Measurements from ENCODE around the gene P2RY13. TPM values are rescaled to one million over a fixed set of nuclear protein-coding genes. Genes with fewer than 3 reads are reported as not detected.

Gene P2RY13
- total RNA-seq, 2 donors from 2014 or later = under 0.01 to 0.33 TPM

DNA sequence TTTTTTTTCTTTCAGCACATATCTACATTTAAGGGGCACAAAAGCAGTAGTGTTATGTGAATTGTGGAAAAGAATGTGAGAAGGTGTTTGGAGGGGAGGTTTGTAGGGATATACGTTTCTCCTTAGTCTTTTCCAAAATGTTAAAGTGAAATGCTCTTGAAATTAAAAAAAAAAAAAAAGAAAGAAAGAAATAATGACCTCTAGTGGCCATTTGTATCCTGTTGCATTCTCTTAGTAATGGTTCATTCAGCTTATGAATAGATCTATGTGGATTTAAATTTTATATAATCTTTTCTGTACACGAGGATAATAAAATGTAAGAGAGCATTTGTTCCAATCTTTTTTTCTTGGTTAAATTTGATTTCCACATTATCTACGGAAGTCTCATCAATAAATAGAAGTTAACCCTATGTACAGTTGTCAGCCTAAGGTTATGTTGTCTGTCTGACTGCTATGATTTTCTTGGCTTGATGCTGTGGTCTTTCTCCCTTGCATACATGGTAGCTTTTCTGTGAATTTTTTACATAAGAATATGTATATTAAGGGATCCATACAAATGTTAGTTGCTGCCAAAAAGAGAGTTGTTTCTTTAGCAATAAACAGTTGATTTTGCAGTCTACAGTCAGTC is 1.7 kb downstream of the P2RY13 start:
- H3K36me3 ChIP-seq (replicated peaks in 1 of 2; ENCODE audit: insufficient read depth in 1 of 2, low read depth in 2 of 2) = no peaks in the 10 kb centered on the region
- TF ChIP-seq POLR2A (IDR thresholded peaks at IDR 0.05) = no peak
- TF ChIP-seq, protein P1, sequence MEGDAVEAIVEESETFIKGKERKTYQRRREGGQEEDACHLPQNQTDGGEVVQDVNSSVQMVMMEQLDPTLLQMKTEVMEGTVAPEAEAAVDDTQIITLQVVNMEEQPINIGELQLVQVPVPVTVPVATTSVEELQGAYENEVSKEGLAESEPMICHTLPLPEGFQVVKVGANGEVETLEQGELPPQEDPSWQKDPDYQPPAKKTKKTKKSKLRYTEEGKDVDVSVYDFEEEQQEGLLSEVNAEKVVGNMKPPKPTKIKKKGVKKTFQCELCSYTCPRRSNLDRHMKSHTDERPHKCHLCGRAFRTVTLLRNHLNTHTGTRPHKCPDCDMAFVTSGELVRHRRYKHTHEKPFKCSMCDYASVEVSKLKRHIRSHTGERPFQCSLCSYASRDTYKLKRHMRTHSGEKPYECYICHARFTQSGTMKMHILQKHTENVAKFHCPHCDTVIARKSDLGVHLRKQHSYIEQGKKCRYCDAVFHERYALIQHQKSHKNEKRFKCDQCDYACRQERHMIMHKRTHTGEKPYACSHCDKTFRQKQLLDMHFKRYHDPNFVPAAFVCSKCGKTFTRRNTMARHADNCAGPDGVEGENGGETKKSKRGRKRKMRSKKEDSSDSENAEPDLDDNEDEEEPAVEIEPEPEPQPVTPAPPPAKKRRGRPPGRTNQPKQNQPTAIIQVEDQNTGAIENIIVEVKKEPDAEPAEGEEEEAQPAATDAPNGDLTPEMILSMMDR (IDR thresholded peaks at IDR 0.05) = peak; percentile 19 to 82 (median 56)
- no peak overlapping the region for H3K4me3 ChIP-seq
- 3 to 4% methylated on average over 3 of the region's 3 CpGs for WGBS, 2 donors
- no peaks in the 10 kb centered on the region for H3K4me1 ChIP-seq
- no peaks in the 10 kb centered on the region for H3K27me3 ChIP-seq
- no peak overlapping the region for H3K27ac ChIP-seq
- DNase-seq (no peak), ATAC-seq (no peak)
- H3K9me3 ChIP-seq = no peaks in the 10 kb centered on the region
- intact Hi-C loops (cut with DNase I) = no loop called here

DNA sequence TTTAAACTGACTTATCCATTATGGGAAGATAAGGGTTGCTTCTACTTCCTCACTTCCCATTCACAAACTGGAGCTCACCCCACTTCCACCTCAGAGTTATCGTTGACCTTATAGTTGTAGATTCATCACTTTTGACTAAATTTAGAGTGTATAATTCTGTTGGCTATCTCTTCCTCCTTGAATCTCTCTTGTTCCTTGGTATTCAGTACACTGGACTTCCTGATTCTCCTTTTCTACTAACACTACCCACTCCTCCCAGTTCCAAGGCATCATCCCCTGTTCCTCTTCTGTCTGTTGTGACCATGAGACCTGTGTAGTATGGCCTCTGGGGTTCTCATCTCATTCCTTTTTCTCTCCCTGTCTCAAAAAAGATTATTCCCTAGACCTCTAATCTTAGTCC is 6.8 kb downstream of the P2RY13 start:
- H3K9me3 ChIP-seq = no peaks in the 10 kb centered on the region
- 77 to 92% methylated on average over 1 of the region's 1 CpG for WGBS, 2 donors
- ATAC-seq = no peak

DNA sequence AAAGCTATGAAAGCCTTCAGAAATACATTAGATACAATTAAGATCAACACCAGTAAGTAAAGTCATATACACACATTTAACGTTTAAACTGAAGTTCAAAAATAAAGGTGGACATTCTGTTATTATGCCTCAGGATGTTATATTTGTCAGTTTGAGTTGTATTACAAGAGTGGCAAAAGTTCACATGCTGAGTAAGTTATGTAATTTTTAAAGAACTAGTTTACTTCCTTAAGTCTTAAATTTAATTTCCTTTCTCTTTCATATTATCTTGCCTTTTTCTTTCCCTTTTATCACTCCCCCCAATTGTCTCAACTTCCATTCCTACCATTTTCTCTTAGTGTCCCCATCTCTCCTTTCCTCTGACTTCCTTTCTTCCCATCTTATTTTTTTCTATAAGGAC is 7.8 kb downstream of the P2RY13 start:
- intact Hi-C loops (cut with DNase I) = no loop called here
- Histone ChIP-seq H3K27ac (no peak overlapping the region), H3K27me3 (no peaks in the 10 kb centered on the region), H3K9me3 (no peaks in the 10 kb centered on the region), H3K4me1 (no peaks in the 10 kb centered on the region), H3K36me3 (replicated peaks in 1 of 2; ENCODE audit: insufficient read depth in 1 of 2, low read depth in 2 of 2) (no peaks in the 10 kb centered on the region), H3K4me3 (no peak overlapping the region)
- no peak for ATAC-seq
- no peak for DNase-seq
- 57 to 68% methylated on average over 1 of the region's 1 CpG for whole genome bisulfite sequencing, 2 donors
- no peak for TF ChIP-seq POLR2A (IDR thresholded peaks at IDR 0.05)
- TF ChIP-seq, protein P1 (IDR thresholded peaks at IDR 0.05) = no peak

More for the DNA sequence above, 6.8 kb downstream of the P2RY13 start:
- Histone ChIP-seq H3K4me1 (no peaks in the 10 kb centered on the region), H3K36me3 (replicated peaks in 1 of 2; ENCODE audit: insufficient read depth in 1 of 2, low read depth in 2 of 2) (no peaks in the 10 kb centered on the region), H3K27me3 (no peaks in the 10 kb centered on the region), H3K27ac (no peak overlapping the region), H3K4me3 (no peak overlapping the region)
- intact Hi-C loops (cut with DNase I) = no loop called here
- TF ChIP-seq POLR2A (IDR thresholded peaks at IDR 0.05) = no peak
- TF ChIP-seq, protein P1 (IDR thresholded peaks at IDR 0.05) = no peak
- DNase-seq = no peak

DNA sequence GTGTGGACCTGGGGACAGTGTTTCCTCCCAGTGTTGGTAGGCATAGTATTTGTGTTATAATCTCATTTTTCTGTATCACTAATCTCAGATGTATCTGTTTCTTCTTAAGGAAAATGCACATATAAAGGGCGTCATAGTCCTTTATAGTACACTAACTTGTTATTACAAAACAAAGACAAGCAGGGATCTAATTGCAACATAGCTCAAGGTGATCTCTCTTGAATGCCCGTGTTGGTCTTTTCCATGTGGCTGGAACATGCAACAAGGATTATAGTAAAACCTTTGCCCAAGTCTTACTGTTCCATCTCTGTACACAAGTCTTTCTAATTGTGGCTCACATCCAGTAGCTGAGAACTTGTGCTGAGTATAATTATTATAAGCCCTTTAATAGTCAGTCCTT is 9.2 kb downstream of the P2RY13 start:
- no peak for ATAC-seq
- Histone ChIP-seq H3K9me3 (no peaks in the 10 kb centered on the region), H3K27me3 (no peaks in the 10 kb centered on the region), H3K27ac (no peak overlapping the region), H3K4me3 (no peak overlapping the region), H3K36me3 (replicated peaks in 1 of 2; ENCODE audit: insufficient read depth in 1 of 2, low read depth in 2 of 2) (no peaks in the 10 kb centered on the region), H3K4me1 (no peaks in the 10 kb centered on the region)
- TF ChIP-seq, protein P1 (IDR thresholded peaks at IDR 0.05) = no peak
- TF ChIP-seq POLR2A (IDR thresholded peaks at IDR 0.05) = no peak
- intact Hi-C loops (cut with DNase I) = no loop called here
- no peak for DNase-seq
- WGBS, 2 donors = 67 to 71% methylated on average over 2 of the region's 2 CpGs

DNA sequence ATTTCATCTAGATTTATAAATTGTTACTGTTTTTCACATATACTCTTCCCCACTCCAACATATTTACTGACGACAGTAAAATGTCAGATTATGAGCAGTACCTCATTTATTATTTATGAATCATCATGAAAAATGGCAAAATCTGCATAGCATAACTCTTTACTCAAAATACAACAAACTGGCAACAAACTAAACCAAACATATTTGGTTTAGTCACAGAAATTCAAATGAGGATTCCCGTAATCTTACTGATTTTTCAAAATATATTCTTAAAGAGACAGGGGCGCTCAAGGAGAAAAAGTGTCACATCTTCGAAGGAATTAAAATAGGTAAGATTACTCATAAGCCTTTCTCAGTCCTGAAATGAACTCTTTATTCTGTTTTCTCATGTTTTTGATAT is 9.7 kb downstream of the P2RY13 start:
- H3K27ac ChIP-seq = no peak overlapping the region
- no peak overlapping the region for H3K4me3 ChIP-seq
- H3K27me3 ChIP-seq = no peaks in the 10 kb centered on the region
- intact Hi-C loops (cut with DNase I) = no loop called here
- DNase-seq = no peak
- H3K4me1 ChIP-seq = no peaks in the 10 kb centered on the region
- H3K36me3 ChIP-seq (replicated peaks in 1 of 2; ENCODE audit: insufficient read depth in 1 of 2, low read depth in 2 of 2) = no peaks in the 10 kb centered on the region
- 84 to 85% methylated on average over 4 of the region's 4 CpGs for WGBS, 2 donors
- ATAC-seq = no peak
- TF ChIP-seq POLR2A (IDR thresholded peaks at IDR 0.05) = no peak
- TF ChIP-seq, protein P1 (IDR thresholded peaks at IDR 0.05) = no peak
- H3K9me3 ChIP-seq = no peaks in the 10 kb centered on the region

Measured in body of pancreas (tissue), 4 donors.